Smooth muscle cell of bladder (primary cell): Measurements from ENCODE around the gene NOVA2. TPM values are rescaled to one million over a fixed set of nuclear protein-coding genes. Genes with fewer than 3 reads are reported as not detected.

Experiments used
- total RNA-seq: library from RNA; depleted of rRNA; stranded (reverse); fragments of >200 nt; gene quantifications from 2 replicates; pipeline ENCODE4 v1.2.3, GENCODE V29; 2014

NOVA2 gene, protein sequence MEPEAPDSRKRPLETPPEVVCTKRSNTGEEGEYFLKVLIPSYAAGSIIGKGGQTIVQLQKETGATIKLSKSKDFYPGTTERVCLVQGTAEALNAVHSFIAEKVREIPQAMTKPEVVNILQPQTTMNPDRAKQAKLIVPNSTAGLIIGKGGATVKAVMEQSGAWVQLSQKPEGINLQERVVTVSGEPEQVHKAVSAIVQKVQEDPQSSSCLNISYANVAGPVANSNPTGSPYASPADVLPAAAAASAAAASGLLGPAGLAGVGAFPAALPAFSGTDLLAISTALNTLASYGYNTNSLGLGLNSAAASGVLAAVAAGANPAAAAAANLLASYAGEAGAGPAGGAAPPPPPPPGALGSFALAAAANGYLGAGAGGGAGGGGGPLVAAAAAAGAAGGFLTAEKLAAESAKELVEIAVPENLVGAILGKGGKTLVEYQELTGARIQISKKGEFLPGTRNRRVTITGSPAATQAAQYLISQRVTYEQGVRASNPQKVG
- total RNA-seq = under 0.01 TPM in 2 replicates

DNA sequence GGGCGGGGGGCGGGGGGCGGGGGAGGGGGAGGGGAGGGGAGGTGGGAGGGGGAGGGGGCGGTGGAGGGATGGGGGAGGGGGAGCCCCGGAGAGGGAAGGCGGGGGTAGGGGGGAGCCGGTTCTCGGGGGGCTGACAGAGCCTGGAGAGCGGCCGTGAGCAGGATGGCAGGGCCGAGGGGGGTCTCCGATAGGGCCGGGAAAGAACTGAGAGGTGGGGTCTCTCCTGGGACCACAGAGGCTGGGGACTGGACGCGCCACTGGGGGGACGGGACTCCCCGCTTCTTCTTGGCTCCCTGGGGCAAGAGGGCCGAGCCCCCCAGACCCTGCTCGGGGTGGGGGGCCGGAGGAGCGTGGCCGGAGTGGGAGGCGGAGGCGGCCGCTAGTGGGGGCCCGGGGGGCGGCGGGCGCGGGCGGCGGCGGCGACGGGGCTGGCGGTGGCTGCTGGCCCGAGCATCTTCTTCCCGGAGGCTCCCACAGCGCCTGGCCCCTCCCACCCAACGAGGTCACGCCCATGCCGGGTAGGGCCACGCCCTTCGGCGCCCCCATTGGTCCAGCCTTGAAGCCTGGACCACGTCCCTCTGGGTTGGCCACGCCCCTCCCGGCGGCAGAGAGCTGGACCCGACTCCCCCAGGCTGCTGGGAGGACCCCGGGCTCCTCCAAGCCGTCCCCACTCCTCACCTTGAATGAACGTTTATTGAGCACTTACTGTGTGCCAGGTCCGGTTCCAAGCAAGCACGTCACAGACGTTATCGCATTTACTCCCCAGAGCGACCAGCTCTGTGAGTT is at the start of gene NOVA2:
Gene NOVA2 (minus strand): TSS at position 313 of the 786 bp plus-strand sequence. CDS start 514 bp downstream, outside the sequence.

GRCh38 chr19:46022431-46023310 is 49.0 kb upstream of the NOVA2 start, which contains the start of gene PGLYRP1:
Gene PGLYRP1, minus strand, starts transcription at chr19:46023053. Its CDS starts 32 bp downstream, at chr19:46023021.

GRCh38 chr19:45994998-45995714 is 21.5 kb upstream of the NOVA2 start, which contains the start of gene CCDC61:
Gene CCDC61, plus strand, starts transcription at chr19:45995467. Its CDS starts 7,552 bp downstream, at chr19:46003019.

GRCh38 chr19:45913874-45914830 is 59.5 kb downstream of the NOVA2 start, which contains the start of gene NANOS2:
Gene NANOS2, minus strand, starts transcription at chr19:45914778. Its CDS starts 85 bp downstream, at chr19:45914693.

GRCh38 chr19:45901912-45902650 is 71.6 kb downstream of the NOVA2 start, which contains the start of gene MYPOP:
Gene MYPOP, minus strand, starts transcription at chr19:45902613. Its CDS starts 840 bp downstream, at chr19:45901773.

GRCh38 chr19:45885556-45886426 is 87.9 kb downstream of the NOVA2 start, which contains the start of gene IRF2BP1:
Gene IRF2BP1, minus strand, starts transcription at chr19:45886141. Its CDS starts 367 bp downstream, at chr19:45885774.

Other genes starting within 250 kb of the NOVA2 start
- 2.0 and 2.6 TPM in 2 replicates for gene FBXO46, start 243.0 kb downstream of the NOVA2 start, total RNA-seq
- gene MEIOSIN, start 240.4 kb downstream of the NOVA2 start, total RNA-seq = not detected in 2 replicates
- gene SIX5, start 204.6 kb downstream of the NOVA2 start, total RNA-seq = 6.8 and 8.0 TPM in 2 replicates
- gene DMPK, start 191.4 kb downstream of the NOVA2 start, total RNA-seq = 28.0 and 70.8 TPM in 2 replicates
- gene DMWD, start 181.0 kb downstream of the NOVA2 start, total RNA-seq = 20.2 and 27.5 TPM in 2 replicates
- gene RSPH6A, start 158.6 kb downstream of the NOVA2 start, total RNA-seq = 0.09 and 0.14 TPM in 2 replicates
- 24.5 and 32.4 TPM in 2 replicates for gene SYMPK, start 110.7 kb downstream of the NOVA2 start, total RNA-seq
- gene FOXA3, start 109.5 kb downstream of the NOVA2 start, total RNA-seq = not detected in 2 replicates
- gene IRF2BP1, start 87.7 kb downstream of the NOVA2 start, total RNA-seq = 18.6 and 22.7 TPM in 2 replicates
- gene MYPOP, start 71.3 kb downstream of the NOVA2 start, total RNA-seq = 0.85 and 0.92 TPM in 2 replicates
- not detected in 2 replicates for gene NANOS2, start 59.1 kb downstream of the NOVA2 start, total RNA-seq
- 5.7 and 7.2 TPM in 2 replicates for gene CCDC61, start 21.6 kb upstream of the NOVA2 start, total RNA-seq
- not detected in 2 replicates for gene PGLYRP1, start 49.2 kb upstream of the NOVA2 start, total RNA-seq
- not detected in 2 replicates for gene IGFL4, start 67.1 kb upstream of the NOVA2 start, total RNA-seq
- gene IGFL3, start 150.8 kb upstream of the NOVA2 start, total RNA-seq = not detected in 2 replicates
- gene IGFL2, start 174.4 kb upstream of the NOVA2 start, total RNA-seq = not detected in 2 replicates